ENCODE measurements around the gene LY6G6D.

Gene LY6G6D

GRCh38 chr6:31720196-31720770 is 5.1 kb downstream of the LY6G6D start:
- H3K4me3 ChIP-seq (ENCODE audit: low read length): no peak overlapping the region
- no peak for TF ChIP-seq CTCF (conservative IDR thresholded peaks at IDR 0.05; ENCODE audit: low read depth, low read length)
- DNase-seq (ENCODE audit: low read depth): no peak

GRCh38 chr6:31721351-31722020 is 6.3 kb downstream of the LY6G6D start, which contains the start of gene LY6G6C:
LY6G6C (minus strand) TSS chr6:31721746; CDS start chr6:31721679, 67 bp downstream.
- H3K4me3 ChIP-seq (ENCODE audit: low read length): no peak within 1 kb of the TSS
- no peak for DNase-seq (ENCODE audit: low read depth)
- no peak for TF ChIP-seq CTCF (conservative IDR thresholded peaks at IDR 0.05; ENCODE audit: low read depth, low read length)

GRCh38 chr6:31722173-31722572 is 7.0 kb downstream of the LY6G6D start:
- DNase-seq (ENCODE audit: low read depth): no peak
- TF ChIP-seq CTCF (conservative IDR thresholded peaks at IDR 0.05; ENCODE audit: low read depth, low read length): no peak
- no peak overlapping the region for H3K4me3 ChIP-seq (ENCODE audit: low read length)

GRCh38 chr6:31723245-31723979 is 8.3 kb downstream of the LY6G6D start, which contains the start of gene MPIG6B:
MPIG6B (plus strand) TSS chr6:31723373; CDS start chr6:31723384, 11 bp downstream.
- DNase-seq (ENCODE audit: low read depth): no peak
- TF ChIP-seq CTCF (conservative IDR thresholded peaks at IDR 0.05; ENCODE audit: low read depth, low read length): no peak
- H3K4me3 ChIP-seq (ENCODE audit: low read length): no peak within 1 kb of the TSS

- DNase-seq (ENCODE audit: low read depth): no peak
- no peak overlapping the region for H3K4me3 ChIP-seq (ENCODE audit: low read length)
- TF ChIP-seq CTCF (conservative IDR thresholded peaks at IDR 0.05; ENCODE audit: low read depth, low read length): no peak
Measured at GRCh38 chr6:31723980-31724691, 9.0 kb downstream of the LY6G6D start.

- TF ChIP-seq CTCF (conservative IDR thresholded peaks at IDR 0.05; ENCODE audit: low read depth, low read length): no peak
- H3K4me3 ChIP-seq (ENCODE audit: low read length): no peak overlapping the region
- no peak for DNase-seq (ENCODE audit: low read depth)
Measured at GRCh38 chr6:31725502-31726350, 10.6 kb downstream of the LY6G6D start.
